Small intestine (tissue), 7 donors: Measurements from ENCODE around the gene SPTBN4. TPM values are rescaled to one million over a fixed set of nuclear protein-coding genes. Genes with fewer than 3 reads are reported as not detected.
"Not testable (repeated sequence)": the region's sequence is repeated elsewhere in the genome, so short reads cannot be mapped to it uniquely, and the experiment has no call there.

ENCODE experiments used
- DNase-seq, 2 donors: peaks; one replicate each; pipeline versions ENCODE4 v3.0.0 to v3.0.0-alpha.2; 2013
- FAIRE-seq: peaks from 2 replicates; lab custom pipeline; 2012; peaks lifted over from hg19 to GRCh38; lab: Jason Lieb, UNC
- H3K27ac ChIP-seq, 3 donors: one replicate each; pipeline ENCODE4 v1.5.1; 2013; ENCODE audit warnings: low read length in 2 of 3, mild to moderate bottlenecking in 2 of 3, control low read depth in 1 of 3, inconsistent platforms in 1 of 3, low read depth in 1 of 3, moderate library complexity in 1 of 3
- H3K27me3 ChIP-seq, 3 donors: one replicate each; pipeline ENCODE4 v1.6.1; 2013; ENCODE audit warnings: low read length in 3 of 3, inconsistent platforms in 1 of 3; ENCODE audit not compliant: control insufficient read depth in 3 of 3, insufficient read depth in 3 of 3
- H3K36me3 ChIP-seq, 3 donors: one replicate each; pipeline ENCODE4 v1.6.1; 2013; ENCODE audit warnings: low read length in 3 of 3, inconsistent platforms in 1 of 3, low read depth in 1 of 3, mild to moderate bottlenecking in 1 of 3, moderate library complexity in 1 of 3; ENCODE audit not compliant: control insufficient read depth in 3 of 3, insufficient read depth in 2 of 3
- H3K4me1 ChIP-seq, 3 donors: one replicate each; pipeline ENCODE4 v1.6.1; 2013; ENCODE audit warnings: low read length in 2 of 3, inconsistent platforms in 1 of 3, low read depth in 1 of 3, mild to moderate bottlenecking in 1 of 3, moderate library complexity in 1 of 3; ENCODE audit not compliant: control insufficient read depth in 3 of 3, insufficient read depth in 2 of 3
- H3K4me3 ChIP-seq, 3 donors: one replicate each; pipeline ENCODE4 v1.5.1; 2013; ENCODE audit warnings: low read length in 3 of 3, control low read depth in 1 of 3, inconsistent platforms in 1 of 3, low read depth in 1 of 3, mild to moderate bottlenecking in 1 of 3, moderate library complexity in 1 of 3
- H3K9me3 ChIP-seq, 2 donors: one replicate each; pipeline ENCODE4 v1.6.1; 2013; ENCODE audit warnings: low read depth in 1 of 2, low read length in 1 of 2; ENCODE audit not compliant: control insufficient read depth in 2 of 2, insufficient read depth in 1 of 2
- WGBS, 3 donors: extraction: QIAGEN DNeasy Blood & Tissue Kit; methylation state at CpG; one replicate each; pipeline ENCODE4 v1.1.7; 2013; 5-methylcytosine and 5-hydroxymethylcytosine counted together
- polyA plus RNA-seq, 4 donors: library from polyadenylated mRNA; stranded (reverse) in 3 of 4; unstranded in 1 of 4; fragments of 200-250 nt in 3 of 4; fragments of 120-200 nt in 1 of 4; gene quantifications; one replicate each; pipeline versions ENCODE4 v1.2.1 to v1.2.3, GENCODE V29; 2013
- donor health status: healthy with polysubstance abuse.
- donor health status: control.
- donor health status: control.
- donor health status: Bipolar disorder and iron deficiency.
- donor health status: healthy.

The SPTBN4 gene
- polyA plus RNA-seq, 4 donors, result 1.1 to 2.0 (median 1.8) TPM; not detected in 1

GRCh38 chr19:40475878-40476644 is 9.3 kb downstream of the SPTBN4 start:
- H3K27me3 ChIP-seq, H3K4me1 ChIP-seq, FAIRE-seq, H3K27ac ChIP-seq, H3K4me3 ChIP-seq, DNase-seq, H3K9me3 ChIP-seq, H3K36me3 ChIP-seq: not testable (repeated sequence)
- WGBS, 3 donors, result 86 to 88% (median 88%) methylated on average over 15 of the region's 15 CpGs

- FAIRE-seq, result no peak
- DNase-seq, result no peak
- Histone ChIP-seq H3K4me3 (no peak overlapping the region), H3K9me3 (peaks cover 0 to 2% of the 10 kb centered on the region in 2 donors), H3K4me1 (no peaks in the 10 kb centered on the region), H3K27me3 (peaks cover 0 to 20% (median 0%) of the 10 kb centered on the region in 3 donors), H3K36me3 (no peaks in the 10 kb centered on the region), H3K27ac (no peak overlapping the region)
- 85 to 92% (median 87%) methylated on average over 3 of the region's 3 CpGs for WGBS, 3 donors
These were observed 19.2 kb downstream of the SPTBN4 start for GRCh38 chr19:40486017-40486416.

- WGBS, 3 donors, result 58 to 77% (median 60%) methylated on average over 24 to 25 of the region's 25 CpGs
- DNase-seq, result no peak
These were observed 23.1 kb downstream of the SPTBN4 start for GRCh38 chr19:40489882-40490230.

GRCh38 chr19:40492274-40492673 is 25.5 kb downstream of the SPTBN4 start:
- peaks cover 0 to 20% of the 10 kb centered on the region in 2 donors for H3K9me3 ChIP-seq
- no peak overlapping the region for H3K4me3 ChIP-seq
- DNase-seq, result no peak
- FAIRE-seq, result no peak
- no peaks in the 10 kb centered on the region for H3K4me1 ChIP-seq
- WGBS, 3 donors, result 84 to 94% (median 91%) methylated on average over 2 to 3 of the region's 3 CpGs
- peaks cover 0 to 22% (median 3%) of the 10 kb centered on the region in 3 donors for H3K27me3 ChIP-seq
- H3K36me3 ChIP-seq, result no peaks in the 10 kb centered on the region
- no peak overlapping the region for H3K27ac ChIP-seq

More at GRCh38 chr19:40489882-40490230, 23.1 kb downstream of the SPTBN4 start:
- Histone ChIP-seq H3K36me3 (no peaks in the 10 kb centered on the region), H3K9me3 (peaks cover 0 to 20% of the 10 kb centered on the region in 2 donors), H3K27ac (no peak overlapping the region), H3K27me3 (peaks cover 0 to 22% (median 2%) of the 10 kb centered on the region in 3 donors), H3K4me3 (no peak overlapping the region), H3K4me1 (no peaks in the 10 kb centered on the region)
- FAIRE-seq, result no peak

- DNase-seq (no peak), FAIRE-seq (no peak)
- 6 to 43% (median 23%) methylated on average over 4 of the region's 4 CpGs for WGBS, 3 donors
These were observed 27.0 kb downstream of the SPTBN4 start for GRCh38 chr19:40493778-40494177.

GRCh38 chr19:40494191-40494838 is 27.5 kb downstream of the SPTBN4 start:
- DNase-seq (no peak), FAIRE-seq (no peak)
- peaks cover 0 to 6% (median 3%) of the 10 kb centered on the region in 3 donors for H3K27me3 ChIP-seq
- H3K4me3 ChIP-seq, result no peak overlapping the region
- 70 to 79% (median 74%) methylated on average over 1 of the region's 1 CpG for WGBS, 3 donors
- no peaks in the 10 kb centered on the region for H3K4me1 ChIP-seq
- H3K36me3 ChIP-seq, result no peaks in the 10 kb centered on the region
- peaks cover 0 to 17% of the 10 kb centered on the region in 2 donors for H3K9me3 ChIP-seq
- H3K27ac ChIP-seq, result no peak overlapping the region

More at GRCh38 chr19:40493778-40494177, 27.0 kb downstream of the SPTBN4 start:
- Histone ChIP-seq H3K27ac (no peak overlapping the region), H3K36me3 (no peaks in the 10 kb centered on the region), H3K9me3 (peaks cover 0 to 20% of the 10 kb centered on the region in 2 donors), H3K4me3 (no peak overlapping the region), H3K27me3 (peaks cover 0 to 11% (median 3%) of the 10 kb centered on the region in 3 donors), H3K4me1 (no peaks in the 10 kb centered on the region)

GRCh38 chr19:40497214-40497613 is 30.4 kb downstream of the SPTBN4 start:
- Histone ChIP-seq H3K4me1 (no peaks in the 10 kb centered on the region), H3K4me3 (no peak overlapping the region), H3K9me3 (peaks cover 0 to 12% of the 10 kb centered on the region in 2 donors), H3K36me3 (no peaks in the 10 kb centered on the region), H3K27me3 (peaks cover 0 to 3% (median 3%) of the 10 kb centered on the region in 3 donors), H3K27ac (no peak overlapping the region)
- DNase-seq, result no peak
- WGBS, 3 donors, result 86 to 90% (median 88%) methylated on average over 12 of the region's 12 CpGs
- FAIRE-seq, result no peak

- H3K36me3 ChIP-seq, result no peaks in the 10 kb centered on the region
- FAIRE-seq, result no peak
- H3K27me3 ChIP-seq, result peaks cover 0 to 3% (median 0%) of the 10 kb centered on the region in 3 donors
- no peaks in the 10 kb centered on the region for H3K4me1 ChIP-seq
- no peak overlapping the region for H3K27ac ChIP-seq
- WGBS, 3 donors, result 88 to 92% (median 90%) methylated on average over 5 of the region's 5 CpGs
- no peaks in the 10 kb centered on the region for H3K9me3 ChIP-seq
- no peak overlapping the region for H3K4me3 ChIP-seq
- DNase-seq, result no peak
These were observed 32.5 kb downstream of the SPTBN4 start for GRCh38 chr19:40499320-40499719.
